Cardiac septum (tissue), 1 donor: ENCODE results near the gene ZSCAN22. TPM values are rescaled to one million over a fixed set of nuclear protein-coding genes. Genes with fewer than 3 reads are reported as not detected.
"Not testable (repeated sequence)": the region's sequence is repeated elsewhere in the genome, so short reads cannot be mapped to it uniquely, and the experiment has no call there.

Source experiments
- DNase-seq: peaks from one replicate; pipeline ENCODE4 v3.0.0-alpha.2; 2020; ENCODE audit warnings: low spot score
- intact Hi-C: fragments of 100-400 bp; cut with DNase I; formaldehyde crosslinking; loops from one replicate; pipeline ENCODE4 v1.14.0; 2022
- long read RNA-seq: library from polyadenylated mRNA; unstranded; transcript quantifications from one replicate; pipeline ENCODE4 v2.0.0, GENCODE V29; 2021
- total RNA-seq: library from RNA; stranded (reverse); fragmentation: NEBNext Ultra II Directional; extraction: Animal tissue kit (Norgen Biotek cat#: 25700); gene quantifications from one replicate; pipeline ENCODE4 v1.2.1, GENCODE V29; 2021
- donor health status: DM: no; HTN: no; CAD: no.

The ZSCAN22 gene
- 2.1 TPM for total RNA-seq
- long read RNA-seq, full-length matches to known transcripts, result 1 of 5 reads
- long read RNA-seq, partial matches to known transcripts, result 0 of 5 reads
- long read RNA-seq, other reads (novel, unspliced or antisense), result 4 of 5 reads

DNA sequence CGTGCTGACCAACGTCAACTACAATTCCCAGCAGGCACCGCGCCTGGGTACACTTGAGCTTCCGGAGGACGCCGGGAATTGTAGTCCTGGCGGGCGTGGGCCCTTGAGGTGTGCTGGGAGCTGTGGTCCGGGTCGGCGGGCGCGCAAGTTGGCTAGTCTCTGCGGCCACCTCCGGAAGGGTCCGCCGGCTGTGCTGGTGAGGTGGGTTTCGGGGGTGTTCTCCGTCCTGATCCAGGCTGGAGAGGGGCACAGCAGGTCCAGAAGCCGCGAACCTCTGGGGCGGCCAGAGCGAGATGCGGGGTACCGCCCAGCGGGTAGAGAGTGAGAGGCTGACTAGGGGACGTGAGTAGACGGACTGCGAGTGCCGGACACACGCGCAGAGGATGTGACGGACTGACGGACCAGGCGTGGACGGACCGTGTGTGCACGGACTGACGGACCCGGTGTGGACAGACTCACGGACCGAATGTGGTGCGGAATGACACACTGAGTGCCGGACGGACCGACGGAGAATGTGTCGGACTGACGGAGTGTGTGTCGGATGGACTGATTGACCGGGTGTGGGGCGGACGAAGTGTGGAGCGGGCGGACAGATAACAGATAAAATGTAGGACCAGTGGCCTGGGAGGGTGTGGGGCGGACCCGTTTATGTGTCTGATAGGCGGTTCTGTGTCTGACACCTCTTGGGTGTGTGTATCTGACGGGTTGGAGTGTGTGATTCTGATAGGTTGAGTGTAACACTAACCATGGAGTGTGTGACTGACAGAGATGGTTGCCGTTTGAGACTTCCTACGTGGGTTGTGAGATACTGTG, at the start of gene ZSCAN22:
TSS of gene ZSCAN22 (plus strand) at position 81 of the 813 bp plus-strand sequence. CDS start 7,809 bp downstream, outside the sequence.
- intact Hi-C loops, result no loop called here
- peak; percentile 99 for DNase-seq

DNA sequence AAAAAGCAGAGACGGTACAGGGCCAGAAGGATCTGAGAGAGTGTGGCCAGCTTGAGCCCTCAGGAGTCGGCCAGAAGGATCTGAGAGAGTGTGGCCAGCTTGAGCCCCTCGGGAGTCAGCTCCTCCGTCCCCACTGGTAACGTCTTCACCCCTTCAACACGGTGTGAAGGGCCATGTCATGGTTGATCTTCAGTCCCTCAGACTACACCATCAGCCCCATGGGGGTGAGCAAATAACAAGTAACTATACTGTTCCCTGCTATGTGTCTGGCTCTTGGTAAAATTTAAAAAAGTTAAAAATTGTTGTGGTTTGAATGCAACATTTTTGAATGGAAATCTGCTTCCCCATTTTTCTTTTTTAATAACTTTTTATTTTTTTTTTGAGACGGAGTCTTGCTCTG, 49.6 kb upstream of the ZSCAN22 start:
- DNase-seq, result peak; percentile 50
- intact Hi-C loops, result no loop called here

DNA sequence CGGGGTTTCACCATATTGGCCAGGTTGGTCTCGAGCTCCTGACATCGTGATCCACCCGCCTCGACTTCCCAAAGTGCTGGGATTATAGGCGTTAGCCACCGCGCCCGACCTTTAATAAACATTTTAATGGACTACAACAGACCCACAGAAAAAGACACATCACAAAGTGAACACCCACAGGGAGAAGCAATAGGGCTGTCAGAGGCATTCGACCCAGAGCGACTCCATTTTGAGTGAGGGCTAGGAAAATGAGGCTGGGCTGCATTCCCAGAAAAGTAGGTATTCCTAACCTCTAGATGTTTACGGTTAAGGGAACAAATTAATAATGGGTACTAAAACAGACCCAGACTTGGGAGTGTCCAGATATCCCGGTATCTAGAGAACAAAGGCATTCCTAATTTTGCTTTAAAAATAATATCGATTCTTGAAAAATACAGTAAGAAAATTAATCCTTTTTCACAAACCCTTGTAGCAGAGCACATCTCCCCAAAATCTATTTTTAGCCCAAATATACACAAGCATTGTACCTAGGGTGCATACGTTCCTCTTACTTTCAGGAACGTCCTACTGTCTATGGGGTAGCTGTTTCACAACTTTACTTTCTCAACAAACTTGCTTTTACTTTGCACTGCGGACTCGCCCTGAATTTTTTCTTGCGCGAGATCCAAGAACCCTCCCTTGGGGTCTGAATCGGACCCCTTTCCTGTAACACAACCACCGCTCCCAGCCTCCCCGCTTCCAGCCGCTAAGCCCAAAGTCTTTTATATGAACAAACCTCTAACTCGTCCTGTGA, 48.9 kb upstream of the ZSCAN22 start:
- peak; percentile 22 for DNase-seq
- intact Hi-C loops, result loop anchor here (1.0 kb wide), 2 partner anchors 49 to 95 kb away; partner anchors contain the start of gene ZNF274

- intact Hi-C loops, result loop anchor here (1.0 kb wide), 2 partner anchors 49 to 95 kb away; partner anchors contain the start of gene ZNF274
- peak; percentile 98 for DNase-seq
These were observed 48.2 kb upstream of the ZSCAN22 start, which contains the start of gene ZNF8 for GRCh38 chr19:58278541-58279041. ZNF8 (plus strand) TSS chr19:58278955; CDS start chr19:58279082, 127 bp downstream.

DNA sequence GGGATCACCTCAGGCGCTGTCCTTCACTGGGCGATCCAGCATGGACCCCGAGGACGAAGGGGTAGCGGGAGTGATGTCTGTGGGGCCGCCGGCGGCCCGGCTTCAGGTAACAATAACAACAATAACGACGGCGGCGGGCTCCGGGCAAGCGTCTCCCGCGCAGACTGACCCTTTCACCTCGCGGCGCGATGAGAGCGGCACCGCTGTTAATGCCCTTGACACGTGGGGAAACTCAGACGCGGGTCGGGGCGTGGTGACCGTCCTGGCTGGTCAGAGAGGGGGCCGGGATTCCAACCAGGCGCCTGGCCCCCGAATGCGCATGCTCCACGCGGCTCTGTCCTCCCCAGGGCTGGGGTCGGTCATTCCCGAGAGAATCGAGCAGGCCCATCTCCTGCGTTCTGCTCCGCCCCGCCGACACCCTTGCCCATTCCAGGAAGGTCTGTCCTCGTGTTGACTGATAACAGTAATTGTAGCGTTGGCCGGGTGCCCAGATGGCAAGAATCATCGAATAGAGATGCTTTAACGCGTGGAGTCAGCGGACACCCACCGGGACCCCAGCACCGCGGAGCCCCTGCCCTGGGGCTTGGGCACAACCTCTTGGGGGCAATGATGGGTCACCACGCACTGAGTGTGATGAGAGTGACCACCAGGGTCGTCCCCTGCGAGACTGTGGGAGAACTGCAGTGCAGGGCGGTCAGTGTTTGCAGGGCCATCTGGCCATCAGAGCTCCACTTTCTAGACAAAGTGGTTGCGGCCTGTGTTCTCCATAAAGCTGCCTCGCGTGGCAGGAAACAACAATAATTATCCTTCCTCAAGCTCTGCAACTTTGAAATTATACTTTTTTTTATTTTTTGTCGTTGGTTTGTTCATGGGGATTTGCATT, 47.5 kb upstream of the ZSCAN22 start:
- DNase-seq, result peak; percentile 85
- intact Hi-C loops, result no loop called here

DNA sequence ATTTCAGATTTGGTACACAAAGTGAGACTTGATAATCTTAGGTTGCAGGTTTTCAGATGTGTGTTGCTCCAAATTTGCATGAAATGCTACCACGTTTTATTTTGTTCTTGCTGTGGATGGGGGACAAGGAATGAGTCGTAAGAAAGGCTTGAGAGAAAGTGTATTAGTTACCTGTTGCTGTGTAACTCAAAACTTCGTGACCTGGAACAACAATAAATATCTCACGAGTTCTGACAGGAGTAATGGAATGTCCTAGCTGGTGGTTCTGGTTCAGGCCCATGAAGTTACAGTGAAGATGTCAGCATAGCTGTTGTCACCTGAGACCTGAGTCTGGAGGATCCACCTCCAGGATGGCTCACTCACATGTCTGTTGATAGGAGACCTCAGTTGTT, 46.9 kb upstream of the ZSCAN22 start:
- intact Hi-C loops, result no loop called here
- DNase-seq, result no peak

- intact Hi-C loops, result no loop called here
- no peak for DNase-seq
These were observed 42.6 kb upstream of the ZSCAN22 start for GRCh38 chr19:58284199-58284598.

- no peak for DNase-seq
- intact Hi-C loops, result no loop called here
These were observed 34.9 kb upstream of the ZSCAN22 start for GRCh38 chr19:58291943-58292342.

DNA sequence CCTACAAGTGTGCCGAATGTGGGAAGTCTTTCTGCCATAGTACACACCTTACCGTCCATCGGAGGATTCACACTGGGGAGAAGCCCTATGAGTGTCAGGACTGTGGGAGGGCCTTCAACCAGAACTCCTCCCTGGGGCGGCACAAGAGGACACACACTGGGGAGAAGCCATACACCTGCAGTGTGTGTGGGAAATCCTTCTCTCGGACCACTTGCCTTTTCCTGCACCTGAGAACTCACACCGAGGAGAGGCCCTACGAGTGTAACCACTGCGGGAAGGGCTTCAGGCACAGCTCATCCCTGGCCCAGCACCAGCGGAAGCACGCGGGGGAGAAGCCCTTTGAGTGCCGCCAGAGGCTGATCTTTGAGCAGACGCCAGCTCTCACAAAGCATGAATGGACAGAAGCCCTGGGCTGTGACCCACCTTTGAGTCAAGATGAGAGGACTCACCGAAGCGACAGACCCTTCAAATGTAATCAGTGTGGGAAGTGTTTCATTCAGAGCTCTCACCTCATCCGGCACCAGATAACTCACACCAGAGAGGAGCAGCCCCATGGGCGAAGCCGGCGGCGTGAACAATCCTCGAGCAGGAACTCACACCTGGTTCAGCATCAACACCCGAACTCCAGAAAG, 31.9 kb upstream of the ZSCAN22 start:
- intact Hi-C loops, result no loop called here

GRCh38 chr19:58296104-58296503, 30.7 kb upstream of the ZSCAN22 start:
- DNase-seq, result peak; percentile 49
- intact Hi-C loops, result no loop called here

More for the DNA sequence above, 31.9 kb upstream of the ZSCAN22 start:
- peak; percentile 59 for DNase-seq

GRCh38 chr19:58300620-58301019, 26.2 kb upstream of the ZSCAN22 start:
- DNase-seq, result no peak
- intact Hi-C loops, result no loop called here

DNA sequence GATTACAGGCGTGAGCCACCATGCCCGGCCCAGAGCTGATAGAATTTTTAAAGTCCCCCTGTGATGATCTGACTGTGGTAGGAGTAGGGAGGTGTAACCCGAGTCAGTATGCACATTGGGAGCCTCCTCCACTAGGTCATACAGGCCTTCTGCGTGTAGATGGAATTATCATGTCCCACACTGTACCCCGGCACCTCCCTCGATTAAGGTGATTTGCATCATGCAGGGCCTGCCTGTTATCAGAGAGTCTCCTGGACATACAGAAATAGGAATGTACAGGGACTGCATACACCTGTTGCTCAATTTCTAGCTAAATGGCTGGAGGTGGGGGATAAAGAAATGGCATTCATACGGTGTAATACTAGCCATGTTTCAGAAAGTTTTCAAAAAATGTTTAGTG, 22.5 kb upstream of the ZSCAN22 start:
- peak; percentile 24 for DNase-seq
- intact Hi-C loops, result loop anchor here (2.0 kb wide), 2 partner anchors 77 to 121 kb away; partner anchors contain the start of genes ZNF274 and ZNF837

GRCh38 chr19:58304748-58305064, 22.1 kb upstream of the ZSCAN22 start:
- intact Hi-C loops, result loop anchor here (2.0 kb wide), 2 partner anchors 76 to 122 kb away; partner anchors contain the start of genes ZNF274 and ZNF837
- DNase-seq, result no peak

DNA sequence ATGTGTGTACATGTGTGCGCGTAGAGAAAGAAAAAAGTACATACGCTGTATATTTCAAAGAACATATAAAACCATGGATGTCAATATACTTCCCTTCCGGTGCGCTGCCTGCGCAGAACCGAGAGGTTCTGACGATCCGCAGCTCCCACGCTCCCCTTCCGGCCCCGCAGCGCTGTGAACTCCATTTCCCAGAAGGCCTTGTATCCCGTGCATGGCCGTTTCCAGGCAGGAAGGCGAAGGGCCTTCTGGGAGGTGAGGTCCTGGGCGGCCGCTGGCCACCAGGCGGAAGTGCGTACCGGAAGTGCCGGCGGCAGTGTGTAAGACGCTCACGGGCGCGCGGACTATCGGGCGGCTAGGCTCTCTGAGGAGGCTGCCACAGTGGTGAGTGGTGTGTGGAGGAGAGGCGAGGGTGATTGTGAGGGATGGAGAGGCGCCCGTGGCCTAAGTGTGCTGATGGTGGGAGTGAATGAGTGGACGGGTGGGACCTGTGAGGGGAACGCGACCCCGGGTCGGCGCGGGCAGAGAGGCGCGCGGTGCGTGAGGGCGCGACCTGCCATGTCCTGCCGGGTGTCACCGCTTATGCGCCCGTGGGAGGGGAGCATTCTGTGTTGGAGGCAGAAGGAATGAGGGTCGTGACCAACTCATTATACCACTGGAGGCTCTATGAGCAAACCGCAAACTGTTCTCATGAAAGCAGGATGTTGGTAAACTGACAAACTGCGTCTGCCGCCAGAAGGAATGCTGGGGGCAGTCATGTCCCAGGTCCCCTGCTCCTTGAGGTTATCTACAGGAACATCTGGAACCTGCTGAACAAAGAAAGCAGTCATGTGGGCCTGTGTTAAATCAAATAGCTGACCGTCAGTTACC, 21.5 kb upstream of the ZSCAN22 start, which contains the start of gene ERVK3-1:
TSS of gene ERVK3-1 (plus strand) at position 313 of the 867 bp plus-strand sequence. CDS start 6,792 bp downstream, outside the sequence.
- DNase-seq, result peak; percentile 98
- intact Hi-C loops, result loop anchor here (2.0 kb wide), 2 partner anchors 76 to 122 kb away; partner anchors contain the start of genes ZNF274 and ZNF837

DNA sequence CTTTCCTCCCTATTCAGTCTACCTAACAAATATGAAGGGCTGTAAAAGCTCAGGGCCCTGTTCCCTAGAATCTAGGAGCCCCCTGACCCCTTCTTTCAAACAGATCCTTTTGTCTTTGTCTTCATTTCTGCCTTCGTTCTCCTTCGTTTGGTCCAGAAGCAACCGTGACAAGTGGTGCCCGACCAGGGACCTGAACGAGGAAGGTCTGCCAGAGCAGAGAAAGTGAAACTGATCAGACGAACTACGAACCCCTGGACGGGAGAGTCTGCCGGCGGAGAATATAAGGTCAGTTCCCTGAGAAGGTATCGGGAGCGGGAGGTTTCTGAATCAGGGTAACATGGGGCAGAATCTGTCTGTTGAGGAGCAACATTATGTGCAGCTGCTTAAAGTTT, 20.9 kb upstream of the ZSCAN22 start:
- peak; percentile 27 for DNase-seq
- intact Hi-C loops, result loop anchor here (2.0 kb wide), 2 partner anchors 75 to 123 kb away; partner anchors contain the start of genes ZNF274 and ZNF837

DNA sequence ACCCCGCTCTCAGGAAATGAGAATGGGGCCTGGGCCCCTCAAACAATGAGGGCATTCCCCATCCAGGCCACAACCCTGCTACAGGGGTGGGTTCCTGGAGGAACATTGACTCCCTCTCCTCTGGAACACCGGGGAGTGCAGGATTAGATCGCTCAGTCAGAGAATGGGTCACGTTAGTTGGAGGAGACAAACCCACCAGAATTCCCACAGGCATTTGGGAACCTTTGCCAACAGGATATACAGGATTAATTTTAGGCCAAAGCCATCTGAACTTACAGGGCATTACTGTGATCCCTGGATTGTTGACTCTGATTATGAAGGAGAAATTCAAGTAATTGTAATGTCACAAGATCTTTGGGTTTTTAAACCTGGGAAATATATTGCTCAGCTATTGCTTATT, 19.1 kb upstream of the ZSCAN22 start:
- no peak for DNase-seq
- intact Hi-C loops, result no loop called here

GRCh38 chr19:58310685-58311084, 16.1 kb upstream of the ZSCAN22 start:
- DNase-seq, intact Hi-C loops: not testable (repeated sequence)
